Panc1 (cell line): Measurements from ENCODE around the gene GAS2. TPM values are rescaled to one million over a fixed set of nuclear protein-coding genes. Genes with fewer than 3 reads are reported as not detected.

Experiments
- ATAC-seq: fragments of 200-7000 bp; cut with Tn5 transposase; 2 replicates; pipeline ENCODE4 v1.9.1; 2020; ENCODE audit warnings: mild to moderate bottlenecking, moderate library complexity
- BruUV-seq: library from RNA; stranded (reverse); fragments of 400-500 nt; replicated peaks from 2 replicates; lab custom pipeline; 2021; lab: Mats Ljungman, UMichigan
- CTCF ChIA-PET: fragments of 300-600 bp; sonication (Branson Sonifier 250); formaldehyde crosslinking; loops from one replicate; lab custom pipeline; 2022; ENCODE audit warnings: antibody characterized with exemption; lab: Charles Lee
- POLR2A ChIA-PET: fragments of 300-600 bp; sonication (Branson Sonifier 250); formaldehyde crosslinking; loops from one replicate; lab custom pipeline; 2022; ENCODE audit warnings: antibody characterized with exemption; lab: Charles Lee
- DNase-seq: peaks from one replicate; pipeline ENCODE4 v3.0.0-alpha.2; 2010; ENCODE audit warnings: low read depth, low spot score
- H3K27ac ChIP-seq: 2 replicates; pipeline ENCODE4 v1.5.1; 2011; ENCODE audit warnings: mild to moderate bottlenecking, low read length, inconsistent platforms
- H3K27me3 ChIP-seq: fragments of 200-500 bp; sonication (Bioruptor generic); 2 replicates; pipeline ENCODE4 v1.6.0; 2014; ENCODE audit warnings: low read length, inconsistent platforms; ENCODE audit not compliant: control insufficient read depth, insufficient read depth
- H3K36me3 ChIP-seq: fragments of 200-500 bp; sonication (Bioruptor generic); 2 replicates; pipeline ENCODE4 v1.5.1; 2014; ENCODE audit warnings: inconsistent platforms, mild to moderate bottlenecking, low read length, moderate library complexity; ENCODE audit not compliant: control insufficient read depth, insufficient read depth
- H3K4me1 ChIP-seq: 2 replicates; pipeline ENCODE4 v1.5.1; 2011; ENCODE audit warnings: inconsistent platforms, mild to moderate bottlenecking, low read length, moderate library complexity; ENCODE audit not compliant: control insufficient read depth, insufficient read depth
- H3K4me3 ChIP-seq, 2 experiments: 2 replicates each; pipeline ENCODE4 v1.5.1; 2011 to 2012; ENCODE audit warnings: low read depth in 2 of 2, low read length in 2 of 2, mild to moderate bottlenecking in 2 of 2, inconsistent platforms in 1 of 2, moderate library complexity in 1 of 2
- H3K9me3 ChIP-seq: fragments of 200-500 bp; sonication (Bioruptor generic); 2 replicates; pipeline ENCODE4 v1.5.1; 2014; ENCODE audit warnings: low read depth, mild to moderate bottlenecking, inconsistent platforms, low read length, moderate library complexity; ENCODE audit not compliant: control insufficient read depth, insufficient read depth
- CTCF ChIP-seq: fragments of 450-650 bp; IDR thresholded peaks from 2 replicates; pipeline ENCODE4 v1.5.1; 2017; ENCODE audit warnings: mild to moderate bottlenecking
- POLR2AphosphoS5 ChIP-seq: IDR thresholded peaks from 2 replicates; pipeline ENCODE4 v1.6.1; 2012; ENCODE audit warnings: mild to moderate bottlenecking, low read depth, low read length, moderate library complexity
- REST ChIP-seq, 2 experiments: IDR thresholded peaks; 2 replicates each; pipeline ENCODE4 v1.6.1; 2011 to 2012; ENCODE audit warnings: low read depth in 2 of 2, control low read depth in 1 of 2, low read length in 1 of 2, mild to moderate bottlenecking in 1 of 2, moderate library complexity in 1 of 2; ENCODE audit not compliant: insufficient read depth in 1 of 2
- SIN3A ChIP-seq: IDR thresholded peaks from 2 replicates; pipeline ENCODE4 v1.6.1; 2012; ENCODE audit warnings: low read depth, mild to moderate bottlenecking, low read length, moderate library complexity, borderline replicate concordance; ENCODE audit not compliant: insufficient read depth
- TCF7L2 ChIP-seq: IDR thresholded peaks from 2 replicates; pipeline ENCODE4 v1.6.1; 2011; ENCODE audit warnings: mild to moderate bottlenecking, low read depth, low read length, inconsistent platforms
- in situ Hi-C: cut with HindIII; loops from 2 replicates; pipeline ENCODE4 v1.10.0; 2016; ENCODE audit warnings: low sequenced_read_pairs, low pct_unique_long_range_greater_than_20kb
- intact Hi-C: fragments of 100-400 bp; cut with micrococcal nuclease; formaldehyde crosslinking; loops from one replicate; pipeline ENCODE4 v1.10.0; 2022; ENCODE audit not compliant: unreplicated experiment
- total RNA-seq: library from RNA; stranded (reverse); gene quantifications from one replicate; pipeline ENCODE4 v1.2.1, GENCODE V29; 2021; ENCODE audit not compliant: unreplicated experiment

The GAS2 gene
- total RNA-seq, 1 experiment from 2014 or later = 0.87 TPM

DNA sequence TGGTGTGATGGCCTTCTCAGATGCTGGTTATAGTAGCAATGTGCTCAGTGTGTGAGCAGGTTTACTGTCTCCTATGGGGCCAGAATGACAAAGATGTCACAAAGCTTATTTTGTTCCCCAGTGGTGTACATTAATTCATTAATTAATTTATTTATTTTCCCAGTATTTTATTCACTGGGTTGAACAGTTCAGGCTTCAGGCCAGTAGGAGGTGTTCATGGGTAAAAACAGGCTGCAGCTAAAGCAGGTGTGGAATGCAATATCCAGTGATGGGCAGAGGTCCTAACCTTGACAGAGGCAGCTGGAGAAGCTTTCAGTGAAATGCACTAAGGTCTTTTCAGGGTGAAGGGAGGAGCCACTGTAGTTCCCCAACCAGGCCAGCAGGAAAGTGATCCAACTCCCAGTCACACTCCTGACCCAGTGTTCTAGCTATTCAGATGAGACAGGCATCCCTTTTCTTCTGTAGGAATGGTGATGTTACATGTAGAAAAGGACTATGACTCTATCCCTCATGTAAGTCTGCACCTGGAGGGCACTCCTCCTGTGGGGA, 33.0 kb upstream of the GAS2 start:
- no peak overlapping the region for H3K4me3 ChIP-seq
- no peaks in the 10 kb centered on the region for H3K9me3 ChIP-seq
- ChIA-PET CTCF (no interaction called here), POLR2A (no interaction called here)
- DNase-seq (no peak), ATAC-seq (no peak)
- intact Hi-C loops = no loop called here
- H3K27ac ChIP-seq = no peak overlapping the region
- H3K36me3 ChIP-seq = no peaks in the 10 kb centered on the region
- no peaks in the 10 kb centered on the region for H3K27me3 ChIP-seq
- TF ChIP-seq CTCF (peak; percentile 14), TCF7L2 (no peak)
- in situ Hi-C loops = no loop called here
- H3K4me1 ChIP-seq = no peaks in the 10 kb centered on the region
- no TSS peak for BruUV-seq

- no TSS peak for BruUV-seq
- no peaks in the 10 kb centered on the region for H3K27me3 ChIP-seq
- intact Hi-C loops = no loop called here
- ATAC-seq (no peak; the same call in 1 of the 2 replicates), DNase-seq (no peak)
- H3K9me3 ChIP-seq = no peaks in the 10 kb centered on the region
- H3K27ac ChIP-seq = no peak overlapping the region
- POLR2A ChIA-PET = no interaction called here
- H3K4me3 ChIP-seq = no peak overlapping the region
- H3K4me1 ChIP-seq = no peaks in the 10 kb centered on the region
- no peaks in the 10 kb centered on the region for H3K36me3 ChIP-seq
- in situ Hi-C loops = no loop called here
- TF ChIP-seq POLR2AphosphoS5 = no peak
- TF ChIP-seq SIN3A = no peak
- TF ChIP-seq TCF7L2 = no peak
- CTCF ChIA-PET = no interaction called here
These were observed 31.3 kb upstream of the GAS2 start for GRCh38 chr11:22634897-22635629.

DNA sequence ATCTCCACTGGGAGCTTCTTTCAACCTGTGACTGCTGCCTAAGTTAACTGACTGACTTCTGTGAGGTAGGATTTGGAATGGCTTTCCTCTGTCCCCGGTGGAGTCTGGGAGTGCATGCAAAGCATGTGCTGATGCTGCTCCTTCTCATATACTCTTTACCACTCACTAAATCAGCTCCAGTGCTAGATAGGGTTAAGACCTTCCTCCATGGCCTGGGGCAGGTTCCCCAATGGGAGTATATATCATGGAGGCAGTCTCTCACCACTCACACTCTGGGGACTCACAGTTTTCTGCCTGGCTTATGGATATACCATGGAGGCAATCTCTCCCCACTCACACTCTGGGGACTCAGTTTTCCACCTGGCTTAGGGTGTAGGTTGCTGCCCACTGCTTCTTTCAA, 30.7 kb upstream of the GAS2 start:
- ATAC-seq = peak; percentile 26; the same call in 1 of the 2 replicates
- ChIA-PET POLR2A (no interaction called here), CTCF (no interaction called here)
- H3K36me3 ChIP-seq = no peaks in the 10 kb centered on the region
- no peaks in the 10 kb centered on the region for H3K9me3 ChIP-seq
- intact Hi-C loops (no loop called here), in situ Hi-C loops (no loop called here)
- no peaks in the 10 kb centered on the region for H3K27me3 ChIP-seq
- TF ChIP-seq POLR2AphosphoS5 (no peak), TCF7L2 (no peak), REST (IDR thresholded peaks at IDR 0.05; ENCODE audit: insufficient read depth in 1 of 2, low read depth in 2 of 2, low read length in 1 of 2) (no peak), CTCF (no peak), SIN3A (no peak)
- no peak overlapping the region for H3K27ac ChIP-seq
- no peaks in the 10 kb centered on the region for H3K4me1 ChIP-seq
- no peak overlapping the region for H3K4me3 ChIP-seq
- DNase-seq = no peak
- no TSS peak for BruUV-seq
